ENCODE measurements around the gene NEXN. TPM values are rescaled to one million over a fixed set of nuclear protein-coding genes. Genes with fewer than 3 reads are reported as not detected.

The NEXN gene
- total RNA-seq, 1 experiment from 2014 or later: 0.92 TPM

DNA sequence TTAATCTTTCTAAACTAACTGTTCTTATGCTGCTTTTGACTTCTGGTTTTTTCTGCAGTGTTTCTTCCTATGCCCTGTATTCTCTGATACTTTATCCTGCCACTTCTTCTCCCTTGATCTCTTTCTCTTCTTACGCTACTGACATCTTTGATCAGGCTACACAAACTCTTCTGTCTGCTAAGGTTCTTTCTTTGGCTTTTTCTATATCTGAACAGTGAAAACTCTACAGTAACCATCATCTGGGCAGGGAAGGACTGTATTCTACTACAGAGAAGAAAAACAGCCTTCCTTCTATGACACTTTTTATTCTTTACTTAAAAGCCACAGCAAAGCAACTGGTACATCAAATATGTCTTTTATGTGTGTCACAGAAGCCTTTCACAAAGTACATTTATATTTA lies 7.4 kb upstream of the NEXN start:
- Histone ChIP-seq H3K79me2 (ENCODE audit: low read depth) (no peaks in the 10 kb centered on the region), H2AFZ (no peak overlapping the region), H4K20me1 (ENCODE audit: insufficient read depth) (no peaks in the 10 kb centered on the region), H3K4me2 (no peak overlapping the region), H3K4me1 (replicated peaks; ENCODE audit: insufficient read depth) (no peaks in the 10 kb centered on the region), H3K27me3 (ENCODE audit: insufficient read depth, low read depth) (no peaks in the 10 kb centered on the region), H3K27ac (no peak overlapping the region), H3K36me3 (ENCODE audit: low read depth) (no peaks in the 10 kb centered on the region), H3F3A (ENCODE audit: insufficient read depth, low read depth) (no peaks in the 10 kb centered on the region), H3K9me2 (ENCODE audit: insufficient read depth) (no peaks in the 10 kb centered on the region), H3K9me3 (ENCODE audit: insufficient read depth, low read depth) (no peaks in the 10 kb centered on the region), H3K4me3 (no peak overlapping the region)
- BruUV-seq (replicated peaks): no TSS peak
- POLR2A ChIA-PET (ENCODE audit: unreplicated experiment): no interaction called here
- DNase-seq: no peak
- intact Hi-C loops (cut with micrococcal nuclease; ENCODE audit: unreplicated experiment): no loop called here
- no peak for TF ChIP-seq EZH2 (IDR thresholded peaks at IDR 0.05; ENCODE audit: low read depth)
- TF ChIP-seq, protein P1, sequence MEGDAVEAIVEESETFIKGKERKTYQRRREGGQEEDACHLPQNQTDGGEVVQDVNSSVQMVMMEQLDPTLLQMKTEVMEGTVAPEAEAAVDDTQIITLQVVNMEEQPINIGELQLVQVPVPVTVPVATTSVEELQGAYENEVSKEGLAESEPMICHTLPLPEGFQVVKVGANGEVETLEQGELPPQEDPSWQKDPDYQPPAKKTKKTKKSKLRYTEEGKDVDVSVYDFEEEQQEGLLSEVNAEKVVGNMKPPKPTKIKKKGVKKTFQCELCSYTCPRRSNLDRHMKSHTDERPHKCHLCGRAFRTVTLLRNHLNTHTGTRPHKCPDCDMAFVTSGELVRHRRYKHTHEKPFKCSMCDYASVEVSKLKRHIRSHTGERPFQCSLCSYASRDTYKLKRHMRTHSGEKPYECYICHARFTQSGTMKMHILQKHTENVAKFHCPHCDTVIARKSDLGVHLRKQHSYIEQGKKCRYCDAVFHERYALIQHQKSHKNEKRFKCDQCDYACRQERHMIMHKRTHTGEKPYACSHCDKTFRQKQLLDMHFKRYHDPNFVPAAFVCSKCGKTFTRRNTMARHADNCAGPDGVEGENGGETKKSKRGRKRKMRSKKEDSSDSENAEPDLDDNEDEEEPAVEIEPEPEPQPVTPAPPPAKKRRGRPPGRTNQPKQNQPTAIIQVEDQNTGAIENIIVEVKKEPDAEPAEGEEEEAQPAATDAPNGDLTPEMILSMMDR (conservative IDR thresholded peaks at IDR 0.05): no peak
- CTCF ChIA-PET: no interaction called here

- Histone ChIP-seq H4K20me1 (ENCODE audit: insufficient read depth) (no peaks in the 10 kb centered on the region), H3K4me1 (replicated peaks; ENCODE audit: insufficient read depth) (no peaks in the 10 kb centered on the region), H3F3A (ENCODE audit: insufficient read depth, low read depth) (no peaks in the 10 kb centered on the region), H3K4me3 (no peak overlapping the region), H3K9me2 (ENCODE audit: insufficient read depth) (no peaks in the 10 kb centered on the region), H3K36me3 (ENCODE audit: low read depth) (no peaks in the 10 kb centered on the region), H3K27me3 (ENCODE audit: insufficient read depth, low read depth) (no peaks in the 10 kb centered on the region), H3K9me3 (ENCODE audit: insufficient read depth, low read depth) (no peaks in the 10 kb centered on the region), H2AFZ (no peak overlapping the region), H3K27ac (no peak overlapping the region), H3K79me2 (ENCODE audit: low read depth) (no peaks in the 10 kb centered on the region), H3K4me2 (no peak overlapping the region)
- CTCF ChIA-PET: no interaction called here
- intact Hi-C loops (cut with micrococcal nuclease; ENCODE audit: unreplicated experiment): no loop called here
- BruUV-seq (replicated peaks): no TSS peak
- POLR2A ChIA-PET (ENCODE audit: unreplicated experiment): no interaction called here
- TF ChIP-seq, protein P1 (conservative IDR thresholded peaks at IDR 0.05): no peak
- no peak for TF ChIP-seq EZH2 (IDR thresholded peaks at IDR 0.05; ENCODE audit: low read depth)
- DNase-seq: no peak
These were observed 6.0 kb upstream of the NEXN start for GRCh38 chr1:77882411-77882810.

- Histone ChIP-seq H4K20me1 (ENCODE audit: insufficient read depth) (no peaks in the 10 kb centered on the region), H3K4me3 (peak overlapping the region; percentile 82), H2AFZ (peak overlapping the region; percentile 93), H3K27ac (peak overlapping the region; percentile 60), H3K4me1 (replicated peaks; ENCODE audit: insufficient read depth) (peaks cover 20% of the 10 kb centered on the region), H3F3A (ENCODE audit: insufficient read depth, low read depth) (peaks cover 15% of the 10 kb centered on the region; the same call in 1 of the 2 replicates), H3K36me3 (ENCODE audit: low read depth) (no peaks in the 10 kb centered on the region), H3K9me3 (ENCODE audit: insufficient read depth, low read depth) (no peaks in the 10 kb centered on the region), H3K9me2 (ENCODE audit: insufficient read depth) (no peaks in the 10 kb centered on the region), H3K27me3 (ENCODE audit: insufficient read depth, low read depth) (no peaks in the 10 kb centered on the region), H3K4me2 (peak overlapping the region; percentile 96), H3K79me2 (ENCODE audit: low read depth) (no peaks in the 10 kb centered on the region)
- ChIA-PET POLR2A (ENCODE audit: unreplicated experiment) (no interaction called here), CTCF (interaction anchor here (0.7 to 0.8 kb wide), 2 partner anchors 65 to 351 kb away, joined by 11 to 14 read pairs; no protein-coding TSS in a partner anchor)
- TSS peak; percentile 39 for BruUV-seq (replicated peaks)
- DNase-seq: peak; percentile 23 to 70
- intact Hi-C loops (cut with micrococcal nuclease; ENCODE audit: unreplicated experiment): no loop called here
- TF ChIP-seq EZH2 (IDR thresholded peaks at IDR 0.05; ENCODE audit: low read depth): no peak
- TF ChIP-seq, protein P1 (conservative IDR thresholded peaks at IDR 0.05): no peak
These were observed 588 bp downstream of the NEXN start for GRCh38 chr1:77888781-77889642.

Data from PC-9 (cell line).